ENCODE data around the gene OR2B3.

DNA sequence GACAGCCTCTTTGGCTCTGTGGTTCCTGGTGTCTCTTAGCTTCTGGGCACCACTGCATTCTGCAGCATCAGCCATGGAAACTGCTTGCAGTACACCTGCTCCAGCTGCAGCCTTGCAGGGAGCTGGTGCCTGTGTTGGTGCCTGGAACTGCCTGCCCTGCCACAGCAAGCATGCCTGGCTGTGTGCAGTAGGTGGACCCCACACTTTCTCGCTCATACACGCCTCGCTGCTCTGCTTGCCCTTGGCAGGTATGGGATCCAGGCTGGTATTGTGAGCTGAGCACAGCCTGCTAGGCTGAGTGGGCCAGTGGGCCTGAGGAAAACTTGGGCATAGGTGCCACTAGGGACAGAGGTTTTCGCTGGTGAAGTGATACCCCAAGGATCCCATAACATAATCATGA, 43.5 kb upstream of the OR2B3 start:
- TF ChIP-seq EZH2 (IDR thresholded peaks at IDR 0.05; ENCODE audit: insufficient read depth, poor library complexity, severe bottlenecking) (no peak), EZH2phosphoT487 (IDR thresholded peaks at IDR 0.05; ENCODE audit: insufficient read depth, low read depth) (no peak)
